ENCODE results near the gene FBXW8. TPM values are rescaled to one million over a fixed set of nuclear protein-coding genes. Genes with fewer than 3 reads are reported as not detected.

The FBXW8 gene
- total RNA-seq, 1 experiment from 2014 or later, result 24.2 TPM

DNA sequence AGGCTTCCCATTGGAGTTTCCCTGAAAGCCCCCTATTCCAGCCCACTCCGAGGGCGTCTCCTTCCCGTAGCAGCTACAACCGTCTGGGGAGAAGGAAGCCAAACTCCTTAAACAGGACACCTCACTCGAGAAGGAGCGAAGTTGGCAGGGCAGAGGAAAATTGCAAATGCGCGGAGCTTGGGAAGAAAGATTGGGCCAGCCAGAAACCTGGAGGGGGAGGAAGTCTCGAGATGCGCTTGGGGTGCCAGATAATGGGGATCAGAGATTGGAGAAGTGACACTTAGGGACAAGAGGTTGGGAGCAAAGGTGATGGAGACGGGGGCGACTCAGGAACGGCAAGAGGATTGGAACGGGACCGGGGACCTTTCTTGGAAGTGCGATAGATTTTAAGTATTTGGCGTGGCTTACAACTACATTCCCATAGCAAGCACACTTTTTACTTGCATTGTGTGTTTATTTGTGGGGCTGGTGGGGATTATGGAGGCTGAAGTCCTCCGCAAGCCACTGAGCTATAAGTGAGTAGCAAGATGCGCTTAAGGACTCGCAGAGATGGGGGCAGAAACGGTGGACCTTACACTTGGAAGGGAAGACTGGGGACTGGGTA, 30.4 kb upstream of the FBXW8 start:
- peaks cover 19% of the 10 kb centered on the region for H3K4me1 Mint-ChIP-seq (ENCODE audit: insufficient read depth, unreplicated experiment)
- no peaks in the 10 kb centered on the region for H3K36me3 Mint-ChIP-seq (ENCODE audit: insufficient read depth, unreplicated experiment)
- intact Hi-C loops (cut with micrococcal nuclease), result loop anchor here (5.0 to 10.0 kb wide), 2 partner anchors 63 to 146 kb away; partner anchors contain the start of genes RNFT2 and SPRING1
- CTCF ChIA-PET, result interaction anchor here (0.5 to 2.0 kb wide), 14 partner anchors 11 to 179 kb away, joined by 3 to 9 read pairs (median 4); no protein-coding TSS in a partner anchor
- POLR2A ChIA-PET, result interaction anchor here (0.6 to 3.0 kb wide), 8 partner anchors 14 to 604 kb away, joined by 3 to 18 read pairs (median 4); no protein-coding TSS in a partner anchor
- H3K9me3 Mint-ChIP-seq (ENCODE audit: unreplicated experiment), result no peaks in the 10 kb centered on the region
- H3K4me3 Mint-ChIP-seq (ENCODE audit: unreplicated experiment), result peak overlapping the region; percentile 80
- no peak overlapping the region for H3K27ac Mint-ChIP-seq (ENCODE audit: low read depth, unreplicated experiment)
- no peak for DNase-seq (ENCODE audit: unreplicated experiment)
- TF ChIP-seq CTCF (IDR thresholded peaks at IDR 0.05; ENCODE audit: unreplicated experiment), result no peak
- H3K27me3 Mint-ChIP-seq (ENCODE audit: insufficient read depth, unreplicated experiment), result peaks cover 25% of the 10 kb centered on the region
- BruUV-seq (replicated peaks), result TSS peak; percentile 41

- Mint-ChIP-seq H3K36me3 (ENCODE audit: insufficient read depth, unreplicated experiment) (no peaks in the 10 kb centered on the region), H3K4me1 (ENCODE audit: insufficient read depth, unreplicated experiment) (peaks cover 19% of the 10 kb centered on the region)
- POLR2A ChIA-PET, result interaction anchor here (0.6 to 3.0 kb wide), 10 partner anchors 15 to 605 kb away, joined by 3 to 18 read pairs (median 4); no protein-coding TSS in a partner anchor
Observed at GRCh38 chr12:116880817-116881324, 29.9 kb upstream of the FBXW8 start.

GRCh38 chr12:116881325-116881876, 29.3 kb upstream of the FBXW8 start, which contains the start of gene HRK:
TSS of gene HRK (minus strand) at chr12:116881441. CDS start at chr12:116881307, 134 bp downstream.
- intact Hi-C loops (cut with micrococcal nuclease), result loop anchor here (5.0 to 10.0 kb wide), 2 partner anchors 64 to 147 kb away; partner anchors contain the start of genes RNFT2 and SPRING1
- Mint-ChIP-seq H3K4me3 (ENCODE audit: unreplicated experiment) (peak within 1 kb of the TSS; percentile 80), H3K27ac (ENCODE audit: low read depth, unreplicated experiment) (no peak within 1 kb of the TSS), H3K27me3 (ENCODE audit: insufficient read depth, unreplicated experiment) (peaks cover 25% of the 10 kb centered on the region), H3K36me3 (ENCODE audit: insufficient read depth, unreplicated experiment) (no peaks in the 10 kb centered on the region), H3K4me1 (ENCODE audit: insufficient read depth, unreplicated experiment) (peaks cover 19% of the 10 kb centered on the region), H3K9me3 (ENCODE audit: unreplicated experiment) (no peaks in the 10 kb centered on the region)
- no TSS peak for BruUV-seq (replicated peaks)
- ChIA-PET CTCF (interaction anchor here (0.7 to 2.0 kb wide), 12 partner anchors 11 to 178 kb away, joined by 3 to 14 read pairs (median 6); no protein-coding TSS in a partner anchor), POLR2A (interaction anchor here (0.6 to 3.0 kb wide), 11 partner anchors 16 to 884 kb away, joined by 3 to 18 read pairs (median 4); no protein-coding TSS in a partner anchor)
- TF ChIP-seq CTCF (IDR thresholded peaks at IDR 0.05; ENCODE audit: unreplicated experiment), result no peak
- DNase-seq (ENCODE audit: unreplicated experiment), result no peak

More at GRCh38 chr12:116880817-116881324, 29.9 kb upstream of the FBXW8 start:
- TF ChIP-seq CTCF (IDR thresholded peaks at IDR 0.05; ENCODE audit: unreplicated experiment), result no peak
- BruUV-seq (replicated peaks), result no TSS peak
- Mint-ChIP-seq H3K9me3 (ENCODE audit: unreplicated experiment) (no peaks in the 10 kb centered on the region), H3K27ac (ENCODE audit: low read depth, unreplicated experiment) (no peak overlapping the region), H3K27me3 (ENCODE audit: insufficient read depth, unreplicated experiment) (peaks cover 25% of the 10 kb centered on the region), H3K4me3 (ENCODE audit: unreplicated experiment) (peak overlapping the region; percentile 80)
- CTCF ChIA-PET, result interaction anchor here (0.5 to 2.0 kb wide), 14 partner anchors 11 to 180 kb away, joined by 3 to 9 read pairs (median 4); no protein-coding TSS in a partner anchor
- peak; percentile 54 for DNase-seq (ENCODE audit: unreplicated experiment)
- intact Hi-C loops (cut with micrococcal nuclease), result loop anchor here (5.0 to 10.0 kb wide), 2 partner anchors 64 to 146 kb away; partner anchors contain the start of genes RNFT2 and SPRING1

Data from MCF 10A (cell line).